Cardiac fibroblast (primary cell): ENCODE measurements around the gene RAPH1.

Experiments used
- DNase-seq, 2 donors: peaks; one replicate each; pipeline versions ENCODE4 v3.0.0 to v3.0.0-alpha.2; 2010; ENCODE audit warnings: low read depth in 2 of 2
- H3K4me3 ChIP-seq, 2 donors: replicated peaks in 1 of 2; 1 replicate in 1 of 2; 2 replicates in 1 of 2; pipeline ENCODE4 v1.5.1; 2011; ENCODE audit warnings: low read depth in 2 of 2, low read length in 2 of 2, mild to moderate bottlenecking in 2 of 2, moderate library complexity in 1 of 2
- TF ChIP-seq, protein P1 (sequence below): IDR thresholded peaks from one replicate; pipeline ENCODE4 v1.5.1; 2011; ENCODE audit warnings: low read depth, mild to moderate bottlenecking, low read length, inconsistent platforms

The RAPH1 gene

DNA sequence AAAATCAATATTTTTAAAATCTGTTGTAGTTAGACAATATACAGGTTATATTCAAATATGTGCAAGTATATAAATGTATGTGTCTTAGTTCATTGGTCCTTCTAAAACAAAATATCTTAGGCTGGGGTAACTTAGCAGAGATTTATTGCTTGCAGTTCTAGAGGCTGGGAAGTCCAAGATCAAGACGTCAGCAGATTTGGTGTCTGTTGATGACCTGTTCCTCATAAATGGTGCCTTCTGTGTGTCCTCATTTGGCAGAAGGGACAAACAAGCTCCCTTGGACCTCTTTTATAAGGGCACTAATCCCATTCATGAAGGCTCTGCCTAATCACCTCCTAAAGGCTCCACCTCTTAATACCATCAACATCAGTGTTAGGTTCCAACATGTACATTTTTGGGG, 175.7 kb downstream of the RAPH1 start:
- DNase-seq: no peak
- TF ChIP-seq, protein P1, sequence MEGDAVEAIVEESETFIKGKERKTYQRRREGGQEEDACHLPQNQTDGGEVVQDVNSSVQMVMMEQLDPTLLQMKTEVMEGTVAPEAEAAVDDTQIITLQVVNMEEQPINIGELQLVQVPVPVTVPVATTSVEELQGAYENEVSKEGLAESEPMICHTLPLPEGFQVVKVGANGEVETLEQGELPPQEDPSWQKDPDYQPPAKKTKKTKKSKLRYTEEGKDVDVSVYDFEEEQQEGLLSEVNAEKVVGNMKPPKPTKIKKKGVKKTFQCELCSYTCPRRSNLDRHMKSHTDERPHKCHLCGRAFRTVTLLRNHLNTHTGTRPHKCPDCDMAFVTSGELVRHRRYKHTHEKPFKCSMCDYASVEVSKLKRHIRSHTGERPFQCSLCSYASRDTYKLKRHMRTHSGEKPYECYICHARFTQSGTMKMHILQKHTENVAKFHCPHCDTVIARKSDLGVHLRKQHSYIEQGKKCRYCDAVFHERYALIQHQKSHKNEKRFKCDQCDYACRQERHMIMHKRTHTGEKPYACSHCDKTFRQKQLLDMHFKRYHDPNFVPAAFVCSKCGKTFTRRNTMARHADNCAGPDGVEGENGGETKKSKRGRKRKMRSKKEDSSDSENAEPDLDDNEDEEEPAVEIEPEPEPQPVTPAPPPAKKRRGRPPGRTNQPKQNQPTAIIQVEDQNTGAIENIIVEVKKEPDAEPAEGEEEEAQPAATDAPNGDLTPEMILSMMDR: no peak
- H3K4me3 ChIP-seq: no peak overlapping the region

DNA sequence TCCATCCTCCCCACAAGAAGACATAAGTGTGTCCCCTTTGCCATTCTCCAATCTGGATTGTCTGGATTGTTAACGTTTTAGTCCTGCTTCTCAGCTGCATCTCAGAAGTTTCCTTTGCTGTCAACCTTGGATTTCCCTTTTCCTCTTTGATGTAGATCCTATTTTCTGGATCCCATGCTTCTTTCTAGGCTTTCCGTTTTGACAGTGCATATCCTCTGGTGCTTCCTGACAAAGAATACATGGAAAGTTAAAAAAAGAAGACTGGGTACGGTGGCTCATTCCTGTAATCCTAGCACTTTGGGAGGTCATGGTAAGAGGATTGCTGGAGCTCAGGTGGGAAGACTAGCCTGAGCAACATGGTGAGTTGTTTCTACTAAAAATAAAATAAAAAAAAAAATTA, 180.1 kb downstream of the RAPH1 start:
- DNase-seq: no peak
- TF ChIP-seq, protein P1: no peak
- H3K4me3 ChIP-seq: no peak overlapping the region

DNA sequence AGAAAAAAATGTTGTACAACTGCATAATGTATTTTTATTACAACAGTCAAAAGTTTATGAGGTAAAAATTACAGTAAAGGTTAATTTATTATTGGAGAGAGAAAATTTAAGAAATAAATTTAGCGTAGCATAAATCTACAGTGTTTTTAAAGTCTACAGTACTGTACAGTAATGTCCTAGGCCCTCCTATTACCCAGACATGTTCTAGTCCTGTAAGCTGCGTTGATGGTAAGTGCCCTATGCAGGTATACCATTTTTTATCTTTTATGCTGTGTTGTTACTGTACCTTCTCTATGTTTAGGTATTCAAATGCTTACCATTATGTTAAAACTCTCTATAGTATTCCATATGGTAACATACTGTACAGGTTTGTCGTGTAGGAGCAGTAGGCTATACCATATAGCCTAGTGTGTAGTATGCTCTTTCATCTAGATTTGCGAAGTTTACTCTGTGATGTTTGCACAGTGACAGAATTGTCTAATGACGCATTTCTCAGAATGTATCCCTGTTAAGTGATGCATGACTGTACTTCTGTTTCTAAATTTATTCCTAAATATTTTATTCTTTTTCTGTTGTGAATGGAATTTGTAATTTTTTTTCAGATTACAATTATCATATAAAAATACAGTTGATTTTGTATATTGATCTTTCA, 182.4 kb downstream of the RAPH1 start:
- TF ChIP-seq, protein P1: no peak
- no peak for DNase-seq
- H3K4me3 ChIP-seq: no peak overlapping the region

DNA sequence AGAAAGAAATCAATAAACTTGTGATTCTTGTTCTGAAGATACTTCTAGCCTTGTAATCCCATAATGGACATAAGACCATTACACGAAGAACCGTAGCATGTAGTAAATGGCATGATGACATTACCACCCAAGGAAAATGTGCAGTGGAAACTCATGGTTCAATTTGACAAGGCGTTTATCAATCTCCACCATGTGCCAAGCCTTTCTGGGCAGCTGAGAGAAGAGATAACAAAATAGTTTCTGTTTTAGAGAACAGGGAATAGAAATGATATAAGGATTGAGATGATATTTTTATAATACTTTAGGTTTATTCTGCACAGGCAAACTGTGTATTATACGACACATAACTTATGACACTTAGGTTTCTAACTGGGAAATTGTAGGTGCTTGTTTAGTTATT, 187.7 kb downstream of the RAPH1 start:
- TF ChIP-seq, protein P1: no peak
- no peak overlapping the region for H3K4me3 ChIP-seq
- no peak for DNase-seq

DNA sequence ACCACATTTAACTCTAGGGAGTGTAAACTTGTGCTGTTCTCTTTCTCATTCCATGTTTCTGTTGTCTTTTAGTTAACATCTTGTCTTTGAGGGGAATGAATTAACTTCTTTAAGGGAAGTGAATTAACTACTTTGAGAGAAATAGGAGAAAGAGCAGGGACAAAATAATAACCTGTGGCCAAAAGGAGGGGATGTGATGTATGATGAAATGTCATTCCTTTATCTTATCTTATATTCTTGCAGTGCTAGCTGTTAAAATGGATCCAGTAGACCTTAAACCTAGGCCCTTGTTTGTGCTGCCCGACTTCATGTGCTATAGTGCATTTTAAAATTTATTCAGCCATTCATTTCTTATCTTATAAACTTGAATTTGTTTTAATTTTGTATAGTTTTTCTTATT, 188.5 kb downstream of the RAPH1 start:
- no peak for DNase-seq
- H3K4me3 ChIP-seq: no peak overlapping the region
- TF ChIP-seq, protein P1: no peak

DNA sequence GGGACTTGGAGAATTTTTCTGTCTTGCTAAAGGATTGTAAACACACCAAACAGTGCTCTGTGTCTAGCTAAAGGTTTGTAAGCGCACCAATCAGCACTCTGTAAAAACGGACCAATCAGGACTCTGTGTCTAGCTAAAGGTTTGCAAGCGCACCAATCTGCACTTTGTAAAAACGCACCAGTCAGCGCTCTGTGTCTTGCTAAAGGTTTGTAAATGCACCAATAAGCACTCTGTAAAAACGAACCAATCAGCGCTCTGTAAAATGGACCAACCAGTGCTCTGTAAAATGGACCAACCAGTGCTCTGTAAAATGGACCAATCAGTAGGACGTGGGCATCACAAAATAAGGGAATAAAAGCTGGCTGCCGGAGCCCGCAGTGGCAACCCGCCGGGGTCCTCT, 190.4 kb downstream of the RAPH1 start:
- no peak for DNase-seq
- TF ChIP-seq, protein P1: no peak
- no peak overlapping the region for H3K4me3 ChIP-seq
